Neural cell (in vitro differentiated cells): ENCODE results near the gene PAK5. TPM values are rescaled to one million over a fixed set of nuclear protein-coding genes. Genes with fewer than 3 reads are reported as not detected.

Source experiments
- H2AFZ ChIP-seq: fragments of 200-600, 300-800 bp; sonication (generic), shearing (Covaris generic); 2 replicates; pipeline ENCODE4 v1.6.0; 2014; ENCODE audit warnings: low read depth, mild to moderate bottlenecking, antibody characterized with exemption, low read length, moderate library complexity
- H3F3A ChIP-seq: fragments of 200-600 bp; shearing (Covaris generic); 2 replicates; pipeline ENCODE4 v1.6.1; 2016; ENCODE audit warnings: mild to moderate bottlenecking, moderate library complexity, mixed read lengths, antibody characterized with exemption, low read length; ENCODE audit not compliant: insufficient read depth, poor library complexity, severe bottlenecking
- H3K27ac ChIP-seq: fragments of 200-600, 300-800 bp; sonication (generic), shearing (Covaris generic); 2 replicates; pipeline ENCODE4 v1.5.1; 2014; ENCODE audit warnings: mild to moderate bottlenecking, low read length, moderate library complexity
- H3K27me3 ChIP-seq: fragments of 300-800, 200-600 bp; sonication (generic), shearing (Covaris generic); 2 replicates; pipeline ENCODE4 v1.6.0; 2014; ENCODE audit warnings: mild to moderate bottlenecking, low read depth, low read length, moderate library complexity; ENCODE audit not compliant: insufficient read depth
- H3K36me3 ChIP-seq: fragments of 300-800, 200-600 bp; sonication (generic), shearing (Covaris generic); 2 replicates; pipeline ENCODE4 v1.5.1; 2014; ENCODE audit warnings: mild to moderate bottlenecking, antibody characterized with exemption, low read length, moderate library complexity; ENCODE audit not compliant: insufficient read depth
- H3K4me2 ChIP-seq: fragments of 300-800, 200-600 bp; sonication (generic), shearing (Covaris generic); 2 replicates; pipeline ENCODE4 v1.6.0; 2014; ENCODE audit warnings: mild to moderate bottlenecking, low read length
- H3K4me3 ChIP-seq: fragments of 300-800, 200-600 bp; sonication (generic), shearing (Covaris generic); 2 replicates; pipeline ENCODE4 v1.5.1; 2014; ENCODE audit warnings: mild to moderate bottlenecking, low read length, moderate library complexity
- H3K79me2 ChIP-seq: fragments of 200-600 bp; shearing (Covaris generic); replicated peaks from 2 replicates; pipeline ENCODE4 v1.6.0; 2014; ENCODE audit warnings: mild to moderate bottlenecking, low read length, moderate library complexity; ENCODE audit not compliant: insufficient read depth
- H3K9ac ChIP-seq: fragments of 300-800, 200-600 bp; sonication (generic), shearing (Covaris generic); 2 replicates; pipeline ENCODE4 v1.6.1; 2016; ENCODE audit warnings: mild to moderate bottlenecking, low read length, mixed read lengths
- H3K9me2 ChIP-seq: fragments of 200-600 bp; shearing (Covaris generic); 2 replicates; pipeline ENCODE4 v1.6.1; 2016; ENCODE audit warnings: mild to moderate bottlenecking, low read length, mixed read lengths; ENCODE audit not compliant: insufficient read depth
- H3K9me3 ChIP-seq: fragments of 200-600, 300-800 bp; sonication (generic), shearing (Covaris generic); 2 replicates; pipeline ENCODE4 v1.6.1; 2016; ENCODE audit warnings: mild to moderate bottlenecking, mixed run types, low read length, moderate library complexity, mixed read lengths
- H4K20me1 ChIP-seq: fragments of 200-600 bp; shearing (Covaris generic); 2 replicates; pipeline ENCODE4 v1.6.1; 2016; ENCODE audit warnings: mild to moderate bottlenecking, mixed run types; ENCODE audit not compliant: insufficient read depth
- EZH2 ChIP-seq: fragments of 200-600, 300-800 bp; shearing (Covaris generic), sonication (generic); IDR thresholded peaks from 2 replicates; pipeline ENCODE4 v1.6.1; 2014; ENCODE audit warnings: antibody characterized with exemption, low read length, borderline replicate concordance, mild to moderate bottlenecking; ENCODE audit not compliant: insufficient read depth, poor library complexity, severe bottlenecking
- MXI1 ChIP-seq: fragments of 450-650 bp; conservative IDR thresholded peaks from 2 replicates; pipeline ENCODE4 v1.6.1; 2014; ENCODE audit warnings: antibody characterized with exemption, mild to moderate bottlenecking; ENCODE audit not compliant: poor library complexity, severe bottlenecking
- POLR2AphosphoS5 ChIP-seq: IDR thresholded peaks from 2 replicates; pipeline ENCODE4 v1.6.1; 2012
- RAD21 ChIP-seq: fragments of 450-650 bp; conservative IDR thresholded peaks from 2 replicates; pipeline ENCODE4 v1.6.1; 2014; ENCODE audit warnings: antibody characterized with exemption, mild to moderate bottlenecking, moderate library complexity
- SMC3 ChIP-seq: fragments of 450-650 bp; conservative IDR thresholded peaks from 2 replicates; pipeline ENCODE4 v1.6.1; 2014; ENCODE audit warnings: antibody characterized with exemption, mild to moderate bottlenecking, moderate library complexity; ENCODE audit not compliant: poor library complexity
- TAF1 ChIP-seq: IDR thresholded peaks from 2 replicates; pipeline ENCODE4 v1.6.1; 2012; ENCODE audit warnings: low read depth
- polyA plus RNA-seq: library from polyadenylated mRNA; depleted of rRNA; stranded (reverse); fragments of >200 nt; gene quantifications from 2 replicates; pipeline ENCODE4 v1.2.3, GENCODE V29; 2014
- TF ChIP-seq, protein P1 (sequence below): fragments of 450-650 bp; IDR thresholded peaks from 2 replicates; pipeline ENCODE4 v1.5.1; 2014; ENCODE audit warnings: antibody characterized with exemption, mild to moderate bottlenecking, moderate library complexity; ENCODE audit not compliant: poor library complexity, severe bottlenecking
- TF ChIP-seq, protein P2 (sequence below): IDR thresholded peaks from 2 replicates; pipeline ENCODE4 v1.6.1; 2012; ENCODE audit warnings: borderline replicate concordance

The PAK5 gene
- polyA plus RNA-seq, 1 donor from 2014 or later, result 48.3 TPM

DNA sequence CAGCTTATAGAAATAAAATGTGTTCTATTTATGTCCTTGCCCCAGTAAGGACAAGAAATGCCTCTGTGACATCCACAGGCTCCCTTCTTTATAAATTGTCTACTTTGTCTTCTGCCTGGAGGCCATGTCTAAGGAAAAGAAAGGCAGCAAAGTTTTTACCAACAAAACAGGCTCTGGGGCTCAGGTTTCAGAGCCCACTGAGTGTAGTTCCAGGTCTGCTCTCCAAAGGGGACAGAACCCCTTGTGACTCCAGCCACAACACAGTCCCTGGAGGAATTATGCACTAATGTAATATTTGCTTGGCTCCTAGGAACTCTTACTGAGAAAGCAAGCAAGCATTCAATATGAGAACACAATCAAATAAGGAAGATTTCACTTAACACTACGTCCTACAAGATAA is 80.1 kb downstream of the PAK5 start:
- Histone ChIP-seq H4K20me1 (no peaks in the 10 kb centered on the region), H3K4me2 (no peak overlapping the region), H3K4me3 (no peak overlapping the region), H3K9ac (no peak overlapping the region), H3K9me2 (no peaks in the 10 kb centered on the region), H3K79me2 (no peaks in the 10 kb centered on the region), H3F3A (no peaks in the 10 kb centered on the region), H3K27me3 (no peaks in the 10 kb centered on the region), H3K36me3 (no peaks in the 10 kb centered on the region), H3K9me3 (peaks cover 11% of the 10 kb centered on the region), H3K27ac (no peak overlapping the region), H2AFZ (no peak overlapping the region)
- TF ChIP-seq, protein P1, sequence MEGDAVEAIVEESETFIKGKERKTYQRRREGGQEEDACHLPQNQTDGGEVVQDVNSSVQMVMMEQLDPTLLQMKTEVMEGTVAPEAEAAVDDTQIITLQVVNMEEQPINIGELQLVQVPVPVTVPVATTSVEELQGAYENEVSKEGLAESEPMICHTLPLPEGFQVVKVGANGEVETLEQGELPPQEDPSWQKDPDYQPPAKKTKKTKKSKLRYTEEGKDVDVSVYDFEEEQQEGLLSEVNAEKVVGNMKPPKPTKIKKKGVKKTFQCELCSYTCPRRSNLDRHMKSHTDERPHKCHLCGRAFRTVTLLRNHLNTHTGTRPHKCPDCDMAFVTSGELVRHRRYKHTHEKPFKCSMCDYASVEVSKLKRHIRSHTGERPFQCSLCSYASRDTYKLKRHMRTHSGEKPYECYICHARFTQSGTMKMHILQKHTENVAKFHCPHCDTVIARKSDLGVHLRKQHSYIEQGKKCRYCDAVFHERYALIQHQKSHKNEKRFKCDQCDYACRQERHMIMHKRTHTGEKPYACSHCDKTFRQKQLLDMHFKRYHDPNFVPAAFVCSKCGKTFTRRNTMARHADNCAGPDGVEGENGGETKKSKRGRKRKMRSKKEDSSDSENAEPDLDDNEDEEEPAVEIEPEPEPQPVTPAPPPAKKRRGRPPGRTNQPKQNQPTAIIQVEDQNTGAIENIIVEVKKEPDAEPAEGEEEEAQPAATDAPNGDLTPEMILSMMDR, result no peak
- TF ChIP-seq TAF1, result no peak
- TF ChIP-seq SMC3, result no peak
- TF ChIP-seq, protein P2, sequence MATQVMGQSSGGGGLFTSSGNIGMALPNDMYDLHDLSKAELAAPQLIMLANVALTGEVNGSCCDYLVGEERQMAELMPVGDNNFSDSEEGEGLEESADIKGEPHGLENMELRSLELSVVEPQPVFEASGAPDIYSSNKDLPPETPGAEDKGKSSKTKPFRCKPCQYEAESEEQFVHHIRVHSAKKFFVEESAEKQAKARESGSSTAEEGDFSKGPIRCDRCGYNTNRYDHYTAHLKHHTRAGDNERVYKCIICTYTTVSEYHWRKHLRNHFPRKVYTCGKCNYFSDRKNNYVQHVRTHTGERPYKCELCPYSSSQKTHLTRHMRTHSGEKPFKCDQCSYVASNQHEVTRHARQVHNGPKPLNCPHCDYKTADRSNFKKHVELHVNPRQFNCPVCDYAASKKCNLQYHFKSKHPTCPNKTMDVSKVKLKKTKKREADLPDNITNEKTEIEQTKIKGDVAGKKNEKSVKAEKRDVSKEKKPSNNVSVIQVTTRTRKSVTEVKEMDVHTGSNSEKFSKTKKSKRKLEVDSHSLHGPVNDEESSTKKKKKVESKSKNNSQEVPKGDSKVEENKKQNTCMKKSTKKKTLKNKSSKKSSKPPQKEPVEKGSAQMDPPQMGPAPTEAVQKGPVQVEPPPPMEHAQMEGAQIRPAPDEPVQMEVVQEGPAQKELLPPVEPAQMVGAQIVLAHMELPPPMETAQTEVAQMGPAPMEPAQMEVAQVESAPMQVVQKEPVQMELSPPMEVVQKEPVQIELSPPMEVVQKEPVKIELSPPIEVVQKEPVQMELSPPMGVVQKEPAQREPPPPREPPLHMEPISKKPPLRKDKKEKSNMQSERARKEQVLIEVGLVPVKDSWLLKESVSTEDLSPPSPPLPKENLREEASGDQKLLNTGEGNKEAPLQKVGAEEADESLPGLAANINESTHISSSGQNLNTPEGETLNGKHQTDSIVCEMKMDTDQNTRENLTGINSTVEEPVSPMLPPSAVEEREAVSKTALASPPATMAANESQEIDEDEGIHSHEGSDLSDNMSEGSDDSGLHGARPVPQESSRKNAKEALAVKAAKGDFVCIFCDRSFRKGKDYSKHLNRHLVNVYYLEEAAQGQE, result no peak

DNA sequence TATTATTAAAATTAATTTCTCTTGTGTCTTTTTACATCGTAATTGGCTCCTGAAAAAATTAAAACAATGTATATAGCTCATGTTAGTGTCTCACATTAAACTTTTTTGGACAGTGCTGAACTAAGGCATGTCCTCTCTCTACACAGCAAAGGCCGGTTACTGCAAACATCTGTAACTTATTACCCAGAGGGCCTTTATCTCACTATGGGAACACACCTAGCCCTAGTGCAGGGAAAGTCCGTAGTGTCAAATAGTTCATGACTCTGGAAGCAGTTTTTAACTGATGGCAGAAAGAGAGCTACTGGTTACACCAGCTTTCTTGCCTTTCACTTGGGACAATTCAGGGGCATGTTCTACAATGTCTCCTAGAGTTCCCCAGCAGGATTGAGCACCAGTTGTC is 82.2 kb downstream of the PAK5 start:
- no peak overlapping the region for H3K4me2 ChIP-seq
- H3K9me3 ChIP-seq, result peaks cover 6% of the 10 kb centered on the region
- H3K9ac ChIP-seq, result no peak overlapping the region
- no peak overlapping the region for H3K4me3 ChIP-seq
- H2AFZ ChIP-seq, result no peak overlapping the region
- no peak for TF ChIP-seq SMC3
- no peak for TF ChIP-seq RAD21
- H3F3A ChIP-seq, result no peaks in the 10 kb centered on the region
- no peaks in the 10 kb centered on the region for H3K36me3 ChIP-seq
- H4K20me1 ChIP-seq, result no peaks in the 10 kb centered on the region
- H3K27ac ChIP-seq, result no peak overlapping the region
- H3K79me2 ChIP-seq, result no peaks in the 10 kb centered on the region
- H3K9me2 ChIP-seq, result no peaks in the 10 kb centered on the region
- H3K27me3 ChIP-seq, result no peaks in the 10 kb centered on the region

DNA sequence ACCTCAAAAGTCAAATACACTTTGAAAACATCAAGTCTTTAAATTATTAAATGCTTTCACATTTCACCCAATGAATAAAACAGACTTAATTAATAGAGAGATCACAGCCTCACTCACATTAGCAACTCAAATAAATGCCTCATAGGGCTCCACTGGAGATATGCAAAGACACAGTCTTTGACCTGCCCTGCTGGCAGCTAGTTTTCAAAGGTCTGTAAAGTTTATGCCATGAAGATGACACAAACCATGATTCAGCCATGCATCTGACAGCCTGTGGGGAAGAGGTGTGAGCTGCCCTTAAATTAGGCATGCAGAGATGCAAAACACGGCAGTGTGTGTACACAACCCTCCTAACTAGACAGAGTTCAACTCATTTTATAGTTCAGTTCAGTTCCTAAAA is 83.6 kb downstream of the PAK5 start:
- Histone ChIP-seq H4K20me1 (no peaks in the 10 kb centered on the region), H3K9ac (no peak overlapping the region), H3K79me2 (peaks cover 3% of the 10 kb centered on the region), H3K27ac (no peak overlapping the region), H3K4me3 (no peak overlapping the region), H3K9me2 (no peaks in the 10 kb centered on the region), H3K4me2 (no peak overlapping the region), H2AFZ (no peak overlapping the region), H3K36me3 (no peaks in the 10 kb centered on the region), H3K9me3 (no peaks in the 10 kb centered on the region), H3K27me3 (no peaks in the 10 kb centered on the region), H3F3A (no peaks in the 10 kb centered on the region)
- no peak for TF ChIP-seq POLR2AphosphoS5
- no peak for TF ChIP-seq SMC3
- TF ChIP-seq EZH2, result no peak
- no peak for TF ChIP-seq MXI1
- TF ChIP-seq, protein P1, result no peak
